Tibial nerve (tissue), 4 donors: ENCODE data around the gene FOXK2.

ENCODE experiments used
- CTCF ChIP-seq, 5 experiments: fragments of 200-600 bp in 3 of 5; fragments of 450-650 bp in 2 of 5; sonication (generic) in 3 of 5; IDR thresholded peaks; one replicate each; pipeline ENCODE4 v1.5.1; 2016 to 2019; ENCODE audit warnings: antibody characterized with exemption in 5 of 5, mild to moderate bottlenecking in 3 of 5, moderate library complexity in 2 of 5
- EP300 ChIP-seq, 2 donors: sonication (generic); formaldehyde crosslinking; IDR thresholded peaks; one replicate each; pipeline ENCODE4 v1.6.1; 2017; ENCODE audit warnings: antibody characterized with exemption in 2 of 2, mild to moderate bottlenecking in 1 of 2
- POLR2A ChIP-seq, 2 donors: fragments of 450-650 bp; IDR thresholded peaks; one replicate each; pipeline ENCODE4 v1.6.1; 2017; ENCODE audit warnings: antibody characterized with exemption in 2 of 2, mild to moderate bottlenecking in 2 of 2, moderate library complexity in 2 of 2

GRCh38 chr17:82536512-82537201 is 17.1 kb downstream of the FOXK2 start:
- TF ChIP-seq CTCF (IDR thresholded peaks at IDR 0.05) (no peak), POLR2A (IDR thresholded peaks at IDR 0.05) (no peak), EP300 (IDR thresholded peaks at IDR 0.05) (peak in 1 of 2 donors; percentile 54)
